NCI-H526 treated with DMSO at 0.1 percent for 48 hours (cell line): ENCODE data around the gene OXT.

ENCODE experiments used
- DNase-seq: peaks from one replicate; lab custom pipeline; 2025; lab: John Stamatoyannopoulos, UW

Gene OXT

GRCh38 chr20:3084283-3084985 lies 13.0 kb downstream of the OXT start, which contains the start of gene AVP:
TSS of gene AVP (minus strand) at chr20:3084724. CDS start at chr20:3084674, 50 bp downstream.
- DNase-seq: no peak

GRCh38 chr20:3084986-3085360 lies 13.6 kb downstream of the OXT start:
- DNase-seq: no peak

GRCh38 chr20:3085571-3086072 lies 14.2 kb downstream of the OXT start:
- no peak for DNase-seq

- no peak for DNase-seq
These were observed 16.6 kb downstream of the OXT start for GRCh38 chr20:3088031-3088430.

GRCh38 chr20:3090565-3090964 lies 19.1 kb downstream of the OXT start:
- DNase-seq: no peak

- no peak for DNase-seq
These were observed 21.4 kb downstream of the OXT start for GRCh38 chr20:3092611-3093379.

GRCh38 chr20:3093861-3094361 lies 22.5 kb downstream of the OXT start:
- no peak for DNase-seq

- no peak for DNase-seq
These were observed 23.6 kb downstream of the OXT start for GRCh38 chr20:3094848-3095629.

- DNase-seq: no peak
These were observed 29.1 kb downstream of the OXT start for GRCh38 chr20:3100480-3100879.

GRCh38 chr20:3101251-3101650 lies 29.8 kb downstream of the OXT start:
- DNase-seq: no peak

- DNase-seq: no peak
These were observed 30.5 kb downstream of the OXT start for GRCh38 chr20:3101737-3102574.

- DNase-seq: no peak
These were observed 31.4 kb downstream of the OXT start for GRCh38 chr20:3102575-3103368.

- DNase-seq: no peak
These were observed 32.1 kb downstream of the OXT start for GRCh38 chr20:3103369-3104032.

GRCh38 chr20:3105256-3106137 lies 34.1 kb downstream of the OXT start:
- DNase-seq: no peak

GRCh38 chr20:3106185-3106584 lies 34.8 kb downstream of the OXT start:
- no peak for DNase-seq

GRCh38 chr20:3106658-3107463 lies 35.4 kb downstream of the OXT start:
- no peak for DNase-seq

GRCh38 chr20:3107464-3108025 lies 36.1 kb downstream of the OXT start:
- DNase-seq: no peak
